Measurements from ENCODE around the gene REG4.
A peak's percentile ranks its signal among the peaks of the same experiment; 100 is the strongest.

DNA sequence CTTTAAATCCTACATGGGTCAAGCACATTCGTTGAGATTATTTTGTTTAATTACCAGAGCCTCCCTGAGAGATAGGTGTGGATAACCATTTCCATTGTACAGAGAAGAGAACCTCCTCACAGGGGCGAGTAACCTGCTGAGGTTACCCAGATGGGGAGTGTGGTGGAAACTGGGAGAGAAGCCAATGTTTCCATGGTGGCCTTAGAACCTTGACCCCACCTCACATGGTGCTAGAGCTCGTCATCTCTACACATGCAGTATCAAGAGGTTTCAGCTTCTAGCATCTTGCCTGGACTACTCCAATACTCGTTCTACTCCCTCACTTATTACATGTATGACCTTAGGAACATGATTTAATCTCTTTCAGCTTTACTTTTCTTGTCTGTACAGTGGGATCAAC, 4.8 kb downstream of the REG4 start:
- TF ChIP-seq, protein P1, sequence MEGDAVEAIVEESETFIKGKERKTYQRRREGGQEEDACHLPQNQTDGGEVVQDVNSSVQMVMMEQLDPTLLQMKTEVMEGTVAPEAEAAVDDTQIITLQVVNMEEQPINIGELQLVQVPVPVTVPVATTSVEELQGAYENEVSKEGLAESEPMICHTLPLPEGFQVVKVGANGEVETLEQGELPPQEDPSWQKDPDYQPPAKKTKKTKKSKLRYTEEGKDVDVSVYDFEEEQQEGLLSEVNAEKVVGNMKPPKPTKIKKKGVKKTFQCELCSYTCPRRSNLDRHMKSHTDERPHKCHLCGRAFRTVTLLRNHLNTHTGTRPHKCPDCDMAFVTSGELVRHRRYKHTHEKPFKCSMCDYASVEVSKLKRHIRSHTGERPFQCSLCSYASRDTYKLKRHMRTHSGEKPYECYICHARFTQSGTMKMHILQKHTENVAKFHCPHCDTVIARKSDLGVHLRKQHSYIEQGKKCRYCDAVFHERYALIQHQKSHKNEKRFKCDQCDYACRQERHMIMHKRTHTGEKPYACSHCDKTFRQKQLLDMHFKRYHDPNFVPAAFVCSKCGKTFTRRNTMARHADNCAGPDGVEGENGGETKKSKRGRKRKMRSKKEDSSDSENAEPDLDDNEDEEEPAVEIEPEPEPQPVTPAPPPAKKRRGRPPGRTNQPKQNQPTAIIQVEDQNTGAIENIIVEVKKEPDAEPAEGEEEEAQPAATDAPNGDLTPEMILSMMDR (IDR thresholded peaks at IDR 0.05; ENCODE audit: low read depth, low read length, missing input control): no peak
- TF ChIP-seq REST (IDR thresholded peaks at IDR 0.05) (peak; percentile 70), YY1 (IDR thresholded peaks at IDR 0.05) (peak; percentile 58), TAF1 (conservative IDR thresholded peaks at IDR 0.05) (no peak), SP1 (IDR thresholded peaks at IDR 0.05) (peak; percentile 92), GABPA (IDR thresholded peaks at IDR 0.05 in 1 of 2, conservative IDR thresholded peaks at IDR 0.05 in 1 of 2) (no peak)
- TF ChIP-seq, protein P2, sequence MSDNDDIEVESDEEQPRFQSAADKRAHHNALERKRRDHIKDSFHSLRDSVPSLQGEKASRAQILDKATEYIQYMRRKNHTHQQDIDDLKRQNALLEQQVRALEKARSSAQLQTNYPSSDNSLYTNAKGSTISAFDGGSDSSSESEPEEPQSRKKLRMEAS (IDR thresholded peaks at IDR 0.05): peak; percentile 37

Data from liver (tissue), 3 donors.